ENCODE measurements around the gene SOWAHD. TPM values are rescaled to one million over a fixed set of nuclear protein-coding genes. Genes with fewer than 3 reads are reported as not detected.
"Not testable (repeated sequence)": the region's sequence is repeated elsewhere in the genome, so short reads cannot be mapped to it uniquely, and the experiment has no call there.

The SOWAHD gene
- total RNA-seq, 1 experiment from 2014 or later: 2.3 TPM

DNA sequence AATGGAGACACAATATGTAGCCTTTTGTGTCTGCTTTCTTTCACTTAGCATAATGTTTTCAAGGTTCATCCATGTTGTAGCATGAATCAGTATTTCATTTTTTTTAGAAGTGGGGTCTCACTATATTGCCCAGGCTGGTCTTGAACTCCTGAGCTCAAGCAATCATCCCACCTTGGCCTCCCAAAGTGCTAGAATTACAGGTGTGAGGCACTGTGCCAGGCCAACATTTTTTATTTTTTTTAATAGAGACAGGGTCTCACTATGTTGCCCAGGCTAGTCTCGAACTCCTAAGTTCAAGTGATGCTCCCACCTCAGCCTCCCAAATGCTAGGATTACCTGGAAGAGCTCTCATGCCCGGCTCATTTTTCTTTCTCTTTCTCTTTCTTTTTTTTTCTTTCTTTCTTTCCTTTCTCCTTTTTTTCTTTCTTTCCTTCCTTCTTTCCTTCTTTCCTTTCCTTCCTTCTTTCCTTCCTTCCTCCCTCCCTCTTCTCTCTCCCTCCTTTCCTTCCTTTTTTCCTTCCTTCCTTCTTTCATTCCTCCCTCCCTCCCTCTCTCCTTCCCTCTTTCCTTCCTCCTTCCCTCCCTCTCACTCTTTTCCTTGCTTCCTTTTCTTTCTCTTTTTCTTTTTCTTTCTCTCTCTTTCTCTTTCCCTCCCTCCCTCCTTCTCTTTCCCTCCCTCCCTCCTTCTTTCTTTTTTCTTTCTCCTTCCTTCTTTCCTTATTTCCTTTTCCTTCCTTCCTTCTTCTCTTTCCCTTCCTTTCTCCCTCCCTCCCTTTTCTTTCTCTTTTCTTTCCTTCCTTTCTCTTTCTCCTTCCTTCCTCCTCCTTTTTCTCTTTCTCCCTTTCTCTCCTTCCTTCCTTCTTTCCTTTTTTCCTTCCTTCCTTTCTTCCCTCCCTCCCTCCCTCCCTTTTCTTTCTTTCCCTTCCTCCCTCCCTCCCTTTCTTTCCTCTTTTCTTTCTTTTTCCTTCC is 43.1 kb downstream of the SOWAHD start:
- Histone ChIP-seq H3K9me2 (replicated peaks; ENCODE audit: low read length) (no peaks in the 10 kb centered on the region), H4K20me1 (ENCODE audit: low read length) (no peaks in the 10 kb centered on the region), H3K4me2 (ENCODE audit: low read length) (no peak overlapping the region), H3K27me3 (ENCODE audit: low read length) (no peaks in the 10 kb centered on the region), H3K9me3 (ENCODE audit: low read length) (no peaks in the 10 kb centered on the region), H3K36me3 (ENCODE audit: low read depth, low read length) (no peaks in the 10 kb centered on the region), H3K79me2 (ENCODE audit: low read length) (no peaks in the 10 kb centered on the region), H3K27ac (ENCODE audit: low read length) (no peak overlapping the region), H3F3A (ENCODE audit: low read length, unreplicated experiment) (no peaks in the 10 kb centered on the region), H3K4me3 (ENCODE audit: low read length) (no peak overlapping the region), H3K9ac (ENCODE audit: low read length) (no peak overlapping the region), H3K4me1 (ENCODE audit: insufficient read depth, low read length) (no peaks in the 10 kb centered on the region), H2AFZ (ENCODE audit: low read length) (no peak overlapping the region)
- BruUV-seq (replicated peaks): no TSS peak
- ChIA-PET CTCF (no interaction called here), POLR2A (ENCODE audit: unreplicated experiment) (interaction anchor here (0.8 kb wide), 1 partner anchor 9 kb away, joined by 3 read pairs; no protein-coding TSS in a partner anchor)
- intact Hi-C loops (cut with micrococcal nuclease): no loop called here
- DNase-seq (no peak), ATAC-seq (no peak)
- TF ChIP-seq EZH2 (IDR thresholded peaks at IDR 0.05; ENCODE audit: low read length, unreplicated experiment) (no peak), EZH2phosphoT487 (IDR thresholded peaks at IDR 0.05; ENCODE audit: borderline replicate concordance, low read length) (no peak)
- TF ChIP-seq, protein P1, sequence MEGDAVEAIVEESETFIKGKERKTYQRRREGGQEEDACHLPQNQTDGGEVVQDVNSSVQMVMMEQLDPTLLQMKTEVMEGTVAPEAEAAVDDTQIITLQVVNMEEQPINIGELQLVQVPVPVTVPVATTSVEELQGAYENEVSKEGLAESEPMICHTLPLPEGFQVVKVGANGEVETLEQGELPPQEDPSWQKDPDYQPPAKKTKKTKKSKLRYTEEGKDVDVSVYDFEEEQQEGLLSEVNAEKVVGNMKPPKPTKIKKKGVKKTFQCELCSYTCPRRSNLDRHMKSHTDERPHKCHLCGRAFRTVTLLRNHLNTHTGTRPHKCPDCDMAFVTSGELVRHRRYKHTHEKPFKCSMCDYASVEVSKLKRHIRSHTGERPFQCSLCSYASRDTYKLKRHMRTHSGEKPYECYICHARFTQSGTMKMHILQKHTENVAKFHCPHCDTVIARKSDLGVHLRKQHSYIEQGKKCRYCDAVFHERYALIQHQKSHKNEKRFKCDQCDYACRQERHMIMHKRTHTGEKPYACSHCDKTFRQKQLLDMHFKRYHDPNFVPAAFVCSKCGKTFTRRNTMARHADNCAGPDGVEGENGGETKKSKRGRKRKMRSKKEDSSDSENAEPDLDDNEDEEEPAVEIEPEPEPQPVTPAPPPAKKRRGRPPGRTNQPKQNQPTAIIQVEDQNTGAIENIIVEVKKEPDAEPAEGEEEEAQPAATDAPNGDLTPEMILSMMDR (conservative IDR thresholded peaks at IDR 0.05; ENCODE audit: low read depth, low read length): no peak

DNA sequence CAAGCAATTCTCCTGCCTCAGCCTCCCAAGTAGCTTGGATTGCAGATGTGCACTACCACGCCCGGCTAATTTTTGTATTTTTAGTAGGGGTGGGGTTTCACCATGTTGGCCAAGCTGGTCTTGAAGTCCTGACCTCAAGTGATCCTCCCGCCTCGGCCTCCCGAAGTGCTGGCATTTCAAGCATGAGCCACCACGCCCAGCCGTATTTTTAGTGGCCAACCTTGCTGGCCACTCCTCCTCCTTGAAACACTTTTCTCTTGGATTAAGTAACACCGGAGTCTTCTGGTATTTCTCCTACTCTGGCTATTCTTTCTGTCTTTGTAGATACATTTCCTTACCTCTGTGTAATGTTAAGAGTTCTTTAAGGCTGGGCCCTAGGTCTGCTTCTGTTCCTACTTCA is 44.2 kb downstream of the SOWAHD start:
- Histone ChIP-seq H3K36me3 (ENCODE audit: low read depth, low read length) (no peaks in the 10 kb centered on the region), H3K9me2 (replicated peaks; ENCODE audit: low read length) (no peaks in the 10 kb centered on the region), H3K27ac (ENCODE audit: low read length) (no peak overlapping the region), H3K4me2 (ENCODE audit: low read length) (no peak overlapping the region), H3F3A (ENCODE audit: low read length, unreplicated experiment) (no peaks in the 10 kb centered on the region), H2AFZ (ENCODE audit: low read length) (no peak overlapping the region), H3K9me3 (ENCODE audit: low read length) (no peaks in the 10 kb centered on the region), H3K9ac (ENCODE audit: low read length) (no peak overlapping the region), H3K4me3 (ENCODE audit: low read length) (no peak overlapping the region), H3K27me3 (ENCODE audit: low read length) (no peaks in the 10 kb centered on the region), H3K79me2 (ENCODE audit: low read length) (no peaks in the 10 kb centered on the region), H4K20me1 (ENCODE audit: low read length) (no peaks in the 10 kb centered on the region), H3K4me1 (ENCODE audit: insufficient read depth, low read length) (no peaks in the 10 kb centered on the region)
- BruUV-seq (replicated peaks): no TSS peak
- ATAC-seq (no peak), DNase-seq (no peak)
- CTCF ChIA-PET: no interaction called here
- POLR2A ChIA-PET (ENCODE audit: unreplicated experiment): no interaction called here
- intact Hi-C loops (cut with micrococcal nuclease): no loop called here
- TF ChIP-seq EZH2phosphoT487 (IDR thresholded peaks at IDR 0.05; ENCODE audit: borderline replicate concordance, low read length): no peak
- TF ChIP-seq EZH2 (IDR thresholded peaks at IDR 0.05; ENCODE audit: low read length, unreplicated experiment): no peak
- TF ChIP-seq, protein P1 (conservative IDR thresholded peaks at IDR 0.05; ENCODE audit: low read depth, low read length): no peak

DNA sequence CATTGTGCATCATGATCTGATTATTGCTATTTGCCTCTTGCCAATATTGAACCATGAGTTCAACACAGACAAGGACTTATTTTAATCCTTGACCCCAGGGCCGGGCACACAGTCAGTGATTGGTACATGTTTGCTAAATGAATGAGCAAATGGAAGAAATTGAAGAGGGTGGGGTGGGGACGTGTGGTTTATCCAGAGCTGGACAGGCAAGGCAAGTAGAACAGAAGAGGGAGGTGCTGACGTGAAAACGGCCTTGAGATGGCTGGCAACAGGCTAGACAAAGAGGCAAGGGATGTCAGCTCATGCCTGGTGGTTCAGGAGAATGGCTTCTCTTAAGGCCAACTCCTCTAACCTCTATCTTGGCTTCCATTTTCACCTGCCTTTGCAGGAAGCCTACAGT is 50.1 kb downstream of the SOWAHD start:
- BruUV-seq (replicated peaks); intact Hi-C loops (cut with micrococcal nuclease): not testable (repeated sequence)

More for the DNA sequence above, 50.1 kb downstream of the SOWAHD start:
- H2AFZ ChIP-seq (ENCODE audit: low read length); DNase-seq; H3K9me2 ChIP-seq (replicated peaks; ENCODE audit: low read length); H3K36me3 ChIP-seq (ENCODE audit: low read depth, low read length); ATAC-seq; H4K20me1 ChIP-seq (ENCODE audit: low read length); CTCF ChIA-PET; H3K4me1 ChIP-seq (ENCODE audit: insufficient read depth, low read length); H3K9ac ChIP-seq (ENCODE audit: low read length); H3K9me3 ChIP-seq (ENCODE audit: low read length); H3K27ac ChIP-seq (ENCODE audit: low read length); H3K79me2 ChIP-seq (ENCODE audit: low read length); H3F3A ChIP-seq (ENCODE audit: low read length, unreplicated experiment); POLR2A ChIA-PET (ENCODE audit: unreplicated experiment); H3K4me2 ChIP-seq (ENCODE audit: low read length); H3K4me3 ChIP-seq (ENCODE audit: low read length); H3K27me3 ChIP-seq (ENCODE audit: low read length): not testable (repeated sequence)
